Tibial nerve (tissue), 4 donors: ENCODE measurements around the gene LAD1. TPM values are rescaled to one million over a fixed set of nuclear protein-coding genes. Genes with fewer than 3 reads are reported as not detected.

ENCODE experiments used
- DNase-seq, 2 donors: peaks; one replicate each; pipeline ENCODE4 v3.0.0-alpha.2; 2019; ENCODE audit warnings: low spot score in 2 of 2
- H3K27ac ChIP-seq, 4 donors: fragments of 200-600 bp; sonication (generic) in 3 of 4; one replicate each; pipeline ENCODE4 v1.5.1; 2017 to 2019; ENCODE audit warnings: mild to moderate bottlenecking in 1 of 4
- H3K27me3 ChIP-seq, 2 donors: fragments of 200-600 bp; sonication (generic) in 1 of 2; one replicate each; pipeline versions ENCODE4 v1.5.1 to v1.6.0; 2017 to 2019
- H3K36me3 ChIP-seq, 3 donors: fragments of 200-600 bp; sonication (generic); one replicate each; pipeline ENCODE4 v1.5.1; 2018 to 2019
- H3K4me1 ChIP-seq, 4 donors: fragments of 200-600 bp; sonication (generic) in 3 of 4; one replicate each; pipeline ENCODE4 v1.5.1; 2017 to 2019
- H3K4me3 ChIP-seq, 4 donors: fragments of 200-600 bp; sonication (generic) in 3 of 4; one replicate each; pipeline ENCODE4 v1.5.1; 2017 to 2019; ENCODE audit warnings: mild to moderate bottlenecking in 1 of 4, moderate library complexity in 1 of 4
- H3K9me3 ChIP-seq, 4 donors: fragments of 200-600 bp; sonication (generic) in 3 of 4; one replicate each; pipeline ENCODE4 v1.5.1; 2017 to 2019
- EP300 ChIP-seq, 2 donors: sonication (generic); formaldehyde crosslinking; IDR thresholded peaks; one replicate each; pipeline ENCODE4 v1.6.1; 2017; ENCODE audit warnings: antibody characterized with exemption in 2 of 2, mild to moderate bottlenecking in 1 of 2
- POLR2A ChIP-seq, 2 donors: fragments of 450-650 bp; IDR thresholded peaks; one replicate each; pipeline ENCODE4 v1.6.1; 2017; ENCODE audit warnings: antibody characterized with exemption in 2 of 2, mild to moderate bottlenecking in 2 of 2, moderate library complexity in 2 of 2
- WGBS, 2 donors: methylation state at CpG; one replicate each; pipeline ENCODE4 v1.1.5; 2018; 5-methylcytosine and 5-hydroxymethylcytosine counted together
- total RNA-seq, 4 donors: library from RNA; depleted of rRNA; stranded (reverse); fragments of >200 nt; gene quantifications; one replicate each; pipeline ENCODE4 v1.1.0, GENCODE V29; 2016
- TF ChIP-seq, protein P1 (sequence below), 5 experiments: fragments of 200-600 bp in 3 of 5; fragments of 450-650 bp in 2 of 5; sonication (generic) in 3 of 5; IDR thresholded peaks; one replicate each; pipeline ENCODE4 v1.5.1; 2016 to 2019; ENCODE audit warnings: antibody characterized with exemption in 5 of 5, mild to moderate bottlenecking in 3 of 5, moderate library complexity in 2 of 5

Gene LAD1
- total RNA-seq, 4 donors from 2014 or later, result not detected

DNA sequence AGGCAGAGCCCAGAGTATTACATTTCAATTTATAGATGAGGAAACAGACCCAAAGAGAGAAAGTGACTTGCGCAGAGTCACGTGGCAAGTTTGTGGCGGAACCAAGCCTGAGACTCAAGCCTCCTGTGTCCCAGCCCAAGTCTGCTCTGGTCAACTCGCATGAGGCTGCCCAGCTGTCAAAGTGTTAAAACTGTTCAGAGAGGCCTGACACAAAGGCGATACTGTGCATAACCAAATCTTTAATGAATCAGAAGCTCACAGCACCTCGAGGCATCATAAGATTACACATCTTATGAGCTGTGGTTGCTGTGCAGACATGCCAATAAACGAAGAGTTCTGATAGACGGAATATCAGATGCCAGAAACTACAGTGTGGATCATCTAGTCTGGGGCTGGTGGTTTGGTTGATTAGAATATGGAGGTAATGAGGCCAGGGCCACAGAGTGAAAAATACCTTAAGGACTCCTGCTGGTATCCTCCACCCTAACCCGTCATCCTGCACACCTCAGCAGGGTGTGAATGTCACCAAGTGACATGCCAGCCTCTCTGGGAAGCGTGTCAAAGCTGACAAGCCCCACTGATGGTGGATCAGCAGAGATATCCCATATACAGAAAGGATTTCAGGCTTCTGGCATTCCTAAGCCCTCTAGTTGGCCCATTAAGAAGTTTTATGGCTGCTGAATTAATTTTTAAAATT lies 63.8 kb downstream of the LAD1 start:
- no peaks in the 10 kb centered on the region for H3K9me3 ChIP-seq
- H3K27ac ChIP-seq, result no peak overlapping the region
- H3K36me3 ChIP-seq, result no peaks in the 10 kb centered on the region
- no peaks in the 10 kb centered on the region for H3K27me3 ChIP-seq
- no peak overlapping the region for H3K4me3 ChIP-seq
- TF ChIP-seq, protein P1, sequence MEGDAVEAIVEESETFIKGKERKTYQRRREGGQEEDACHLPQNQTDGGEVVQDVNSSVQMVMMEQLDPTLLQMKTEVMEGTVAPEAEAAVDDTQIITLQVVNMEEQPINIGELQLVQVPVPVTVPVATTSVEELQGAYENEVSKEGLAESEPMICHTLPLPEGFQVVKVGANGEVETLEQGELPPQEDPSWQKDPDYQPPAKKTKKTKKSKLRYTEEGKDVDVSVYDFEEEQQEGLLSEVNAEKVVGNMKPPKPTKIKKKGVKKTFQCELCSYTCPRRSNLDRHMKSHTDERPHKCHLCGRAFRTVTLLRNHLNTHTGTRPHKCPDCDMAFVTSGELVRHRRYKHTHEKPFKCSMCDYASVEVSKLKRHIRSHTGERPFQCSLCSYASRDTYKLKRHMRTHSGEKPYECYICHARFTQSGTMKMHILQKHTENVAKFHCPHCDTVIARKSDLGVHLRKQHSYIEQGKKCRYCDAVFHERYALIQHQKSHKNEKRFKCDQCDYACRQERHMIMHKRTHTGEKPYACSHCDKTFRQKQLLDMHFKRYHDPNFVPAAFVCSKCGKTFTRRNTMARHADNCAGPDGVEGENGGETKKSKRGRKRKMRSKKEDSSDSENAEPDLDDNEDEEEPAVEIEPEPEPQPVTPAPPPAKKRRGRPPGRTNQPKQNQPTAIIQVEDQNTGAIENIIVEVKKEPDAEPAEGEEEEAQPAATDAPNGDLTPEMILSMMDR (IDR thresholded peaks at IDR 0.05), result no peak
- TF ChIP-seq POLR2A (IDR thresholded peaks at IDR 0.05) (no peak), EP300 (IDR thresholded peaks at IDR 0.05) (no peak)
- no peak for DNase-seq
- WGBS, 2 donors, result 54 to 64% methylated on average over 10 of the region's 10 CpGs
- no peaks in the 10 kb centered on the region for H3K4me1 ChIP-seq

DNA sequence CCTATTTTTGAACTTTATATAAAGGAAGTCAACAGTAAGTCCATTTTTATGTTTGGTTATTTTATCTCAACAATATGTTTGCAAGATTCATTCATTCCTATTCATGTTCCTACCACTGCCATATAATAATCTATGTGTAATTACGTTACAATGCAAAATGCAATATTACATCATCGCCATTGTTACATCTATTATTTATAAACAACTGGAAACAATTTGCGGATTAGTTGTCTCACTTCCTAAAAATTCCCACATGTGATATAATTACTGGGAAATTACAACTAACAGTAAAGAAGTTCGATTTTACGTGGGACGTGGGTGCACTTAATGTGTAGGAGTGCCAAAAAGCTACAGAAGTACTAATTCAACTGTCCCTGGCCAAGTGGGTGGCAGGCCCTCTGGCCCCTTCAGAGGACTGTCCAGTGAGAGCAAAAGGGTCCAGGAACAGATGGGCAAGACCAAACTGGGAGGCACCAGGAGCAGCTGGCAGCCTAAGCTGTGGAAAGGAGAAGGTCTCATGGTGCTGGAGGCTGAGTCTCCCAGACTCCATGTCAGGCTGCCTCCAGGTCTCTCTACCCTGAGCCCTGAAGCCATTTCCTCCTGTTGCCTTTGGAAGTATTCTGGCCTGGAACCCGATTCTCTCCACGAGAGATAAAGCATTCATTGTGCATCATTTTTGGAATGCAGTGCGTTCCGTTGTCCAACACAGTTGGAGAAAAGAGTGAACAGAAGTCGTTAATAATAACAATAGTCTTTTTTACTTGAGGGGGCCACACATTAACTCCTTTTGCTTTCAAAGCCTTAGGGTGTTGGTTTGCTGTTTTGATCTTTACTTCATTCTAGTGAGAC lies 64.6 kb downstream of the LAD1 start:
- H3K9me3 ChIP-seq, result no peaks in the 10 kb centered on the region
- H3K27me3 ChIP-seq, result no peaks in the 10 kb centered on the region
- TF ChIP-seq POLR2A (IDR thresholded peaks at IDR 0.05), result no peak
- TF ChIP-seq, protein P1 (IDR thresholded peaks at IDR 0.05), result no peak
- H3K4me3 ChIP-seq, result no peak overlapping the region
- no peak overlapping the region for H3K27ac ChIP-seq
- no peaks in the 10 kb centered on the region for H3K4me1 ChIP-seq
- DNase-seq, result no peak
- no peaks in the 10 kb centered on the region for H3K36me3 ChIP-seq
- 44 to 48% methylated on average over 11 of the region's 11 CpGs for WGBS, 2 donors

DNA sequence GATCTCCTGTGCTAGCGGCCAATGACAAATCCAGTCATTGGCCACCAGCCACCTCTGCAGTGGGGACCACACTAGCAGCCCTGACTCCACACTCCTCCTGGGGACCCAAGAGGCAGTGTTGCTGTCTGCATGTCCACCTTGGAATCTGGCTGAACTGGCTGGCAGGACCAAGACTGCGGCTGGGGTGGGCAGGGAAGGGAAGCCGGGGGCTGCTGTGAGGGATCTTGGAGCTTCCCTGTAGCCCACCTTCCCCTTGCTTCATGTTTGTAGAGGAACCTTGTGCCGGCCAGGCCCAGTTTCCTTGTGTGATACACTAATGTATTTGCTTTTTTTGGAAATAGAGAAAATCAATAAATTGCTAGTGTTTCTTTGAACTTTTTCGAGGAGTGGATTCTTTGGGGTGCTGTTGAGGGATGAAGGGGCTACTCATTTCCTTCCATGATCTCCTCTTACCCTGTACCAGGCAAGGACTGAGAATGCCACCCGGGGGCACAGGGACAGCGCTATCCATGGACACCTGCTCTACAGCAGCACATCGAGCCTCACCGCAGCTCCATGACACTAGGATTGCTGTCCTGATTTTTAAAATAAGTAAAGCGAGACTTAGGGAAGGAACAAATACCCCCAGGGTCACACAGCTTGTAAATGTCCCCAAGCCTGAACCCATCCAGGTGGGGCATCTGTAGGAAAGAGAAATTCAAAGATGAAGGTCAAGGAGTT lies 66.3 kb downstream of the LAD1 start:
- H3K4me1 ChIP-seq, result no peaks in the 10 kb centered on the region
- no peak for DNase-seq
- 93 to 94% methylated on average over 9 to 10 of the region's 10 CpGs for WGBS, 2 donors
- no peaks in the 10 kb centered on the region for H3K36me3 ChIP-seq
- no peak for TF ChIP-seq EP300 (IDR thresholded peaks at IDR 0.05)
- no peak for TF ChIP-seq POLR2A (IDR thresholded peaks at IDR 0.05)
- TF ChIP-seq, protein P1 (IDR thresholded peaks at IDR 0.05), result no peak
- H3K9me3 ChIP-seq, result no peaks in the 10 kb centered on the region
- H3K4me3 ChIP-seq, result no peak overlapping the region
- H3K27me3 ChIP-seq, result no peaks in the 10 kb centered on the region
- H3K27ac ChIP-seq, result no peak overlapping the region

DNA sequence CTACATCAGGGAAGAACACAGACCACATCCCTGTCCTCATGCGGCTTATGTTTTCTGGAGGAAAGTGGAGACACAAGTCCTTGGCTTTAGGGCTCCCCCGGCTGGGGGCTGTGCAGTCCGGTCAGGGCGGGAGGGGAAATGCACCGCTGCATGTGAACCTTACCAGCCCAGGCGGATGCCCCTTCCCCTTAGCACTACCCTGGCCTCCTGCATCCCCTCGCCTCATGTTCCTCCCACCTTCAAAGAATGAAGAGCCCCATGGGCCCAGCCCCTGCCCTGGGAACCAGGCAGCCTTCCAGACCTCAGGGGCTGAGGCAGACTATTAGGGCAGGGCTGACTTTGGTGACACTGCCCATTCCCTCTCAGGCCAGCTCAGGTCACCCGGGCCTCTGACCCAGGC lies 67.1 kb downstream of the LAD1 start:
- Histone ChIP-seq H3K4me3 (no peak overlapping the region), H3K36me3 (no peaks in the 10 kb centered on the region), H3K27me3 (no peaks in the 10 kb centered on the region), H3K4me1 (no peaks in the 10 kb centered on the region), H3K9me3 (no peaks in the 10 kb centered on the region), H3K27ac (no peak overlapping the region)
- DNase-seq, result no peak
- TF ChIP-seq, protein P1 (IDR thresholded peaks at IDR 0.05), result no peak
- no peak for TF ChIP-seq POLR2A (IDR thresholded peaks at IDR 0.05)
- TF ChIP-seq EP300 (IDR thresholded peaks at IDR 0.05), result no peak
- 91 to 96% methylated on average over 8 of the region's 8 CpGs for WGBS, 2 donors
